ENCODE measurements around the gene KIF26B. TPM values are rescaled to one million over a fixed set of nuclear protein-coding genes. Genes with fewer than 3 reads are reported as not detected.
"Not testable (repeated sequence)": the region's sequence is repeated elsewhere in the genome, so short reads cannot be mapped to it uniquely, and the experiment has no call there.

Gene KIF26B
- total RNA-seq, 5 donors from 2014 or later (not counting 1 experiment from before 2014, with no cell fraction given) = 0.03 to 0.06 (median 0.05) TPM; not detected in 2

DNA sequence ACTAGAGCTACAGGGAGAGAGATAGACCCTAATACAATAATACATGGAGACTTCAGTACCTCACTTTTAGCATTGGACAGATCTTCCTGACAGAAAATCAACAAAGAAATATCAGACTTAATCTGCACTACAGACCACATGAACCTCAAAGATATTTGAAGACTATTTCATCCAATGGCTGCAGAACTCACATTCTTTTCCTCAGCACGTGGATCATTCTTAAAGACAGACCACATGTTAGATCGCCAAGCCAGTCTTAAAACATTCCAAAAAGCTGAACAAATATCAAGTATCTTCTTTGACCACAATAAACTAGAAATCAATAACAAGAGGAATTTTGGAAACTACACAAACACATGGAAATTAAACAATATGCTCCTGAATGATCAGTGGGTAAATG is 576.0 kb downstream of the KIF26B start:
- ATAC-seq (replicated peaks in 1 of 4) (no peak), DNase-seq (no peak)
- Mint-ChIP-seq H3K4me1 (no peaks in the 10 kb centered on the region), H3K27me3 (no peaks in the 10 kb centered on the region), H3K9me3 (peaks cover 28 to 72% (median 51%) of the 10 kb centered on the region in 3 donors), H3K4me3 (no peak overlapping the region), H3K36me3 (peaks cover 11% of the 10 kb centered on the region), H3K27ac (no peak overlapping the region)
- no peaks in the 10 kb centered on the region for H3K9me3 ChIP-seq
- H3K27me3 ChIP-seq (replicated peaks in 1 of 2; ENCODE audit: control insufficient read depth in 2 of 2, extremely low read depth in 1 of 2, insufficient read depth in 2 of 2, low read length in 1 of 2) = no peaks in the 10 kb centered on the region
- no peak overlapping the region for H3K4me3 ChIP-seq (ENCODE audit: control insufficient read depth in 1 of 2, extremely low read depth in 1 of 2, low read length in 1 of 2)
- H3K4me1 ChIP-seq (ENCODE audit: control insufficient read depth in 1 of 2, extremely low read depth in 1 of 2, insufficient read depth in 2 of 2, low read length in 2 of 2) = no peaks in the 10 kb centered on the region
- ChIA-PET POLR2A (interaction anchor here in 1 of 2 donors (0.6 kb wide), 1 partner anchor 736 kb away, joined by 3 read pairs; no protein-coding TSS in a partner anchor), CTCF (no interaction called here)
- no peaks in the 10 kb centered on the region for H3K36me3 ChIP-seq (ENCODE audit: control insufficient read depth in 2 of 2, extremely low read depth in 1 of 2, insufficient read depth in 1 of 2, low read length in 1 of 2)
- 100% methylated on average over 2 of the region's 2 CpGs for WGBS (ENCODE audit: insufficient coverage)
- no peak overlapping the region for H3K27ac ChIP-seq (ENCODE audit: low read length)

- H3K4me1 Mint-ChIP-seq; H3K4me3 ChIP-seq (ENCODE audit: control insufficient read depth in 1 of 2, extremely low read depth in 1 of 2, low read length in 1 of 2); H3K4me1 ChIP-seq (ENCODE audit: control insufficient read depth in 1 of 2, extremely low read depth in 1 of 2, insufficient read depth in 2 of 2, low read length in 2 of 2); H3K27me3 Mint-ChIP-seq; H3K9me3 ChIP-seq; H3K27me3 ChIP-seq (replicated peaks in 1 of 2; ENCODE audit: control insufficient read depth in 2 of 2, extremely low read depth in 1 of 2, insufficient read depth in 2 of 2, low read length in 1 of 2); H3K36me3 ChIP-seq (ENCODE audit: control insufficient read depth in 2 of 2, extremely low read depth in 1 of 2, insufficient read depth in 1 of 2, low read length in 1 of 2); H3K27ac ChIP-seq (ENCODE audit: low read length); ATAC-seq (replicated peaks in 1 of 4); DNase-seq; H3K27ac Mint-ChIP-seq; H3K4me3 Mint-ChIP-seq; POLR2A ChIA-PET: not testable (repeated sequence)
- Mint-ChIP-seq H3K9me3 (peaks cover 3 to 20% (median 10%) of the 10 kb centered on the region in 3 donors), H3K36me3 (peaks cover 15% of the 10 kb centered on the region)
- no CpG with 5 or more reads among the region's 1 CpG for WGBS (ENCODE audit: insufficient coverage)
- CTCF ChIA-PET = interaction anchor here in 1 of 2 donors (1.2 kb wide), 1 partner anchor 9 kb away, joined by 3 read pairs; no protein-coding TSS in a partner anchor
These were observed 585.6 kb downstream of the KIF26B start for GRCh38 chr1:245740336-245740735.

DNA sequence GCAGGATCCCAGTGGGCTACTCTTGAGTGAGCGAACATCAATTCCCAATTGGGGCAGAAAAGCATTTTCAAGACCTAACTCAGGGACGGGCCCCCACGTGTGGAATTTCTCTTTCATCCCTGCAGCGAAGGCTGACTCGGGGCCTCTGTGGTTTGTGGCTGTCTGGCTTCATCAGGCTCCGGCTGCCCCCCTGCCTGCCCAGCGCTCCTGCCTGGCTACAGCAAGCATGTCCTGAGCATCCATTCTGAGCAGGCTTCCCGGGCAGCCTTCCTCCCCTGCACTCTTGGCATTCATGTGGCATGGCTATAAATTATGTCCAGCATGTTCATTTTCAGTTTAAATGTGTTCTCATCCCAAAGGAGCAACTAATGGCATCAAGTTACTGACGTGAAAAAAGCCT is 588.1 kb downstream of the KIF26B start:
- Mint-ChIP-seq H3K27ac (no peak overlapping the region), H3K4me1 (no peaks in the 10 kb centered on the region), H3K9me3 (peaks cover 3 to 40% (median 18%) of the 10 kb centered on the region in 3 donors), H3K4me3 (no peak overlapping the region), H3K27me3 (no peaks in the 10 kb centered on the region), H3K36me3 (peaks cover 39% of the 10 kb centered on the region)
- Histone ChIP-seq H3K27me3 (replicated peaks in 1 of 2; ENCODE audit: control insufficient read depth in 2 of 2, extremely low read depth in 1 of 2, insufficient read depth in 2 of 2, low read length in 1 of 2) (no peaks in the 10 kb centered on the region), H3K4me1 (ENCODE audit: control insufficient read depth in 1 of 2, extremely low read depth in 1 of 2, insufficient read depth in 2 of 2, low read length in 2 of 2) (no peaks in the 10 kb centered on the region), H3K36me3 (ENCODE audit: control insufficient read depth in 2 of 2, extremely low read depth in 1 of 2, insufficient read depth in 1 of 2, low read length in 1 of 2) (no peaks in the 10 kb centered on the region), H3K9me3 (no peaks in the 10 kb centered on the region), H3K27ac (ENCODE audit: low read length) (no peak overlapping the region), H3K4me3 (ENCODE audit: control insufficient read depth in 1 of 2, extremely low read depth in 1 of 2, low read length in 1 of 2) (no peak overlapping the region)
- 74% methylated on average over 9 of the region's 9 CpGs for WGBS (ENCODE audit: insufficient coverage)
- ATAC-seq (replicated peaks in 1 of 4) (no peak), DNase-seq (no peak)
- ChIA-PET POLR2A (no interaction called here), CTCF (no interaction called here)

GRCh38 chr1:245748240-245748639 is 593.5 kb downstream of the KIF26B start:
- WGBS (ENCODE audit: insufficient coverage) = 77% methylated on average over 5 of the region's 10 CpGs

GRCh38 chr1:245748646-245749045 is 593.9 kb downstream of the KIF26B start:
- Histone ChIP-seq H3K9me3 (no peaks in the 10 kb centered on the region), H3K4me3 (ENCODE audit: control insufficient read depth in 1 of 2, extremely low read depth in 1 of 2, low read length in 1 of 2) (no peak overlapping the region), H3K27me3 (replicated peaks in 1 of 2; ENCODE audit: control insufficient read depth in 2 of 2, extremely low read depth in 1 of 2, insufficient read depth in 2 of 2, low read length in 1 of 2) (no peaks in the 10 kb centered on the region), H3K36me3 (ENCODE audit: control insufficient read depth in 2 of 2, extremely low read depth in 1 of 2, insufficient read depth in 1 of 2, low read length in 1 of 2) (peaks cover 0 to 2% of the 10 kb centered on the region in 2 donors), H3K27ac (ENCODE audit: low read length) (no peak overlapping the region), H3K4me1 (ENCODE audit: control insufficient read depth in 1 of 2, extremely low read depth in 1 of 2, insufficient read depth in 2 of 2, low read length in 2 of 2) (no peaks in the 10 kb centered on the region)
- Mint-ChIP-seq H3K4me1 (peaks cover 0 to 9% (median 0%) of the 10 kb centered on the region in 3 donors), H3K36me3 (peaks cover 83% of the 10 kb centered on the region), H3K27ac (no peak overlapping the region), H3K9me3 (peaks cover 4 to 36% (median 23%) of the 10 kb centered on the region in 3 donors), H3K27me3 (no peaks in the 10 kb centered on the region), H3K4me3 (no peak overlapping the region)
- ChIA-PET CTCF (interaction anchor here in 1 of 2 donors (0.8 kb wide), 1 partner anchor 8 kb away, joined by 3 read pairs; no protein-coding TSS in a partner anchor), POLR2A (no interaction called here)
- WGBS (ENCODE audit: insufficient coverage) = no CpG with 5 or more reads among the region's 3 CpGs
- ATAC-seq (replicated peaks in 1 of 4) = no peak
- DNase-seq = no peak

More at GRCh38 chr1:245748240-245748639, 593.5 kb downstream of the KIF26B start:
- CTCF ChIA-PET = no interaction called here
- Histone ChIP-seq H3K9me3 (no peaks in the 10 kb centered on the region), H3K27ac (ENCODE audit: low read length) (no peak overlapping the region), H3K36me3 (ENCODE audit: control insufficient read depth in 2 of 2, extremely low read depth in 1 of 2, insufficient read depth in 1 of 2, low read length in 1 of 2) (peaks cover 0 to 2% of the 10 kb centered on the region in 2 donors), H3K4me1 (ENCODE audit: control insufficient read depth in 1 of 2, extremely low read depth in 1 of 2, insufficient read depth in 2 of 2, low read length in 2 of 2) (no peaks in the 10 kb centered on the region), H3K4me3 (ENCODE audit: control insufficient read depth in 1 of 2, extremely low read depth in 1 of 2, low read length in 1 of 2) (no peak overlapping the region), H3K27me3 (replicated peaks in 1 of 2; ENCODE audit: control insufficient read depth in 2 of 2, extremely low read depth in 1 of 2, insufficient read depth in 2 of 2, low read length in 1 of 2) (no peaks in the 10 kb centered on the region)
- Mint-ChIP-seq H3K9me3 (peaks cover 4 to 36% (median 23%) of the 10 kb centered on the region in 3 donors), H3K27ac (no peak overlapping the region), H3K36me3 (peaks cover 80% of the 10 kb centered on the region), H3K4me3 (no peak overlapping the region), H3K27me3 (no peaks in the 10 kb centered on the region), H3K4me1 (peaks cover 0 to 9% (median 0%) of the 10 kb centered on the region in 3 donors)
- POLR2A ChIA-PET = no interaction called here
- ATAC-seq (replicated peaks in 1 of 4) (no peak), DNase-seq (no peak)

DNA sequence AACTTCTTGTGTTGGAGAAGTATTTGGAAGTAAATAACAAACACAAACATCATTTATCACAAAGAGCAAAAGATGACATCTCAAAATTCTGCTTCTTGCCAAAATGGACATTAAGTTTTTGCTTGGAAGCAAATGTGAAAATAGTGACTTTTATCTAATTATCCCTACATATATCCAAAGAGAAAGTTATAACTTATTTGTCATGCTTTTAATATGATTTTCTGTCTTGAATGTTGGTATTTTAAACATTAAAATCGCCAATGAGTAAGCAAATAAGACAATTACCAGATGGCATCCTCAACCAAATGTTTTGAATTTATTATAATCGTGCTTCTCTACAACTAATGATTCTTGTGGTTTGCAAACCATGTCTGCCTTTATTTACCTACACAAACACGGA is 594.3 kb downstream of the KIF26B start:
- H3K27me3 Mint-ChIP-seq = no peaks in the 10 kb centered on the region
- H3K4me3 ChIP-seq (ENCODE audit: control insufficient read depth in 1 of 2, extremely low read depth in 1 of 2, low read length in 1 of 2) = no peak overlapping the region
- H3K4me3 Mint-ChIP-seq = no peak overlapping the region
- H3K36me3 ChIP-seq (ENCODE audit: control insufficient read depth in 2 of 2, extremely low read depth in 1 of 2, insufficient read depth in 1 of 2, low read length in 1 of 2) = peaks cover 0 to 2% of the 10 kb centered on the region in 2 donors
- H3K27ac Mint-ChIP-seq = no peak overlapping the region
- 86% methylated on average over 2 of the region's 3 CpGs for WGBS (ENCODE audit: insufficient coverage)
- no peaks in the 10 kb centered on the region for H3K9me3 ChIP-seq
- H3K27me3 ChIP-seq (replicated peaks in 1 of 2; ENCODE audit: control insufficient read depth in 2 of 2, extremely low read depth in 1 of 2, insufficient read depth in 2 of 2, low read length in 1 of 2) = no peaks in the 10 kb centered on the region
- ATAC-seq (replicated peaks in 1 of 4) (no peak), DNase-seq (no peak)
- CTCF ChIA-PET = interaction anchor here in 1 of 2 donors (0.8 kb wide), 1 partner anchor 9 kb away, joined by 3 read pairs; no protein-coding TSS in a partner anchor
- H3K4me1 ChIP-seq (ENCODE audit: control insufficient read depth in 1 of 2, extremely low read depth in 1 of 2, insufficient read depth in 2 of 2, low read length in 2 of 2) = no peaks in the 10 kb centered on the region
- H3K9me3 Mint-ChIP-seq = peaks cover 4 to 35% (median 23%) of the 10 kb centered on the region in 3 donors
- peaks cover 0 to 9% (median 0%) of the 10 kb centered on the region in 3 donors for H3K4me1 Mint-ChIP-seq
- peaks cover 83% of the 10 kb centered on the region for H3K36me3 Mint-ChIP-seq
- H3K27ac ChIP-seq (ENCODE audit: low read length) = no peak overlapping the region
- POLR2A ChIA-PET = no interaction called here
